IPS-NIHi7 (cell line): Measurements from ENCODE around the gene SH3BP2.

Experiments used
- DNase-seq: peaks from one replicate; pipeline ENCODE4 v3.0.0; 2012; ENCODE audit warnings: mixed read lengths; ENCODE audit errors: extremely low spot score

SH3BP2 gene

GRCh38 chr4:2856266-2856665 is 63.4 kb downstream of the SH3BP2 start:
- DNase-seq: no peak

- no peak for DNase-seq
These were observed 64.6 kb downstream of the SH3BP2 start for GRCh38 chr4:2857349-2857927.

GRCh38 chr4:2858451-2859217 is 65.7 kb downstream of the SH3BP2 start:
- no peak for DNase-seq

- no peak for DNase-seq
These were observed 66.6 kb downstream of the SH3BP2 start for GRCh38 chr4:2859514-2859913.

GRCh38 chr4:2860391-2861348 is 67.8 kb downstream of the SH3BP2 start:
- DNase-seq: peak; percentile 27

GRCh38 chr4:2861631-2862436 is 68.9 kb downstream of the SH3BP2 start:
- no peak for DNase-seq

GRCh38 chr4:2862528-2862927 is 69.6 kb downstream of the SH3BP2 start:
- DNase-seq: peak; percentile 69

GRCh38 chr4:2863649-2864048 is 70.8 kb downstream of the SH3BP2 start:
- no peak for DNase-seq

GRCh38 chr4:2865196-2865780 is 72.4 kb downstream of the SH3BP2 start:
- DNase-seq: no peak

- no peak for DNase-seq
These were observed 73.4 kb downstream of the SH3BP2 start for GRCh38 chr4:2866160-2866861.

- no peak for DNase-seq
These were observed 74.0 kb downstream of the SH3BP2 start for GRCh38 chr4:2866891-2867290.

GRCh38 chr4:2867758-2868491 is 75.0 kb downstream of the SH3BP2 start:
- DNase-seq: peak; percentile 52

- no peak for DNase-seq
These were observed 76.1 kb downstream of the SH3BP2 start for GRCh38 chr4:2868877-2869487.

- no peak for DNase-seq
These were observed 76.8 kb downstream of the SH3BP2 start for GRCh38 chr4:2869659-2870058.

- no peak for DNase-seq
These were observed 77.2 kb downstream of the SH3BP2 start for GRCh38 chr4:2870082-2870481.

GRCh38 chr4:2871466-2871865 is 78.6 kb downstream of the SH3BP2 start:
- no peak for DNase-seq

- DNase-seq: no peak
These were observed 79.0 kb downstream of the SH3BP2 start for GRCh38 chr4:2871911-2872310.

GRCh38 chr4:2873329-2873728 is 80.4 kb downstream of the SH3BP2 start:
- no peak for DNase-seq

- no peak for DNase-seq
These were observed 82.0 kb downstream of the SH3BP2 start for GRCh38 chr4:2874861-2875260.
